Measurements from ENCODE around the gene SALL2.

DNA sequence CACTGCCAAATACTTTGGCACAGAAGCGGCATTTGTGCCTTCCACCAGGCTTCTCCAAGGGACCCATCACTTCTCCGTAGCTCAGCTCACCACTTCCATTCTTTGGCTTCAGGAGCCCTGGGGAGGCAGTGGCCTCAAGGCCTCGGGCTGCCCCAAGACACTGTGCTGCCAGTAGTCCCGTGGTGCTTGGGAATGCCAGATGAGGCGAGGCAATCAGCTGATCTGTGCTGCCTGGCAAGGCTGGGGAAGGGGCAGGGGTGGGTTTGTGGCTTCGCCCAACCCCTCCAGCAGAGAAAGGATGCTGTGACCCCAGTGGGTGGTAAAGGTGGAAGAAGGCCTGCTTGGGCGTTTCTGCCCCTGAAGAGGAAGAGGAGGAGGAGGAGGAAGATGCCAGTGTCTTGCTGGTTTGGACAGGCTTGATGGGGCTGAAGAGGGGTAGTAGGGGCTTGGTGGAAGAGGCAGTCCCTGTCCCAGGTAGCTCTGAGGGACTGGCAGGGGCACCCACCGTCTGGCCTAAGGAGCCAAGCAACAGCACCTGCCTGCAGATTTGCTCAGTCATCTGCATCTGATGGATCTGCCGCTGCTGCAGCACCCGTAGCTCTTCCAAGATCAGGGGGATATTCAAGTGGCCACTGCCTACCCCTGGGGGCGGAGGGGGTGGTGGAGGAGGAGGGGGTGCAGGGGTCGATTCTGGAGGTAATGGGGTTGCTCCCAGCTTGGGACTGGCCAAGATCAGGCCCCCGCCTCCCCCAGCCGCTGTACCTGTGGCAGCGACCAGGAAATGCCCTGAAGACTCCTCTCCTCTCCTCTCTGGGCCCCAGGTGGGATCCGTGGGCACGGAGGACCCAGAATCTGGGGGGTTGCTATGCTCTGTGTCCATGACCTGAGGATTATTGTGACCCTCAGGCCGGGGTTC is 1.3 kb downstream of the SALL2 start:
- TF ChIP-seq EZH2 (IDR thresholded peaks at IDR 0.05): no peak
- no peak for TF ChIP-seq POLR2AphosphoS5 (IDR thresholded peaks at IDR 0.05; ENCODE audit: borderline replicate concordance, low read depth, low read length)
